GM19239 (cell line): Measurements from ENCODE around the gene IER5.

Experiments
- DNase-seq: peaks from one replicate; pipeline ENCODE4 v3.0.0; 2011; ENCODE audit warnings: low spot score; ENCODE audit not compliant: insufficient read length
- FAIRE-seq: peaks from 2 replicates; lab custom pipeline; 2011; peaks lifted over from hg19 to GRCh38; lab: Jason Lieb, UNC

IER5 gene

DNA sequence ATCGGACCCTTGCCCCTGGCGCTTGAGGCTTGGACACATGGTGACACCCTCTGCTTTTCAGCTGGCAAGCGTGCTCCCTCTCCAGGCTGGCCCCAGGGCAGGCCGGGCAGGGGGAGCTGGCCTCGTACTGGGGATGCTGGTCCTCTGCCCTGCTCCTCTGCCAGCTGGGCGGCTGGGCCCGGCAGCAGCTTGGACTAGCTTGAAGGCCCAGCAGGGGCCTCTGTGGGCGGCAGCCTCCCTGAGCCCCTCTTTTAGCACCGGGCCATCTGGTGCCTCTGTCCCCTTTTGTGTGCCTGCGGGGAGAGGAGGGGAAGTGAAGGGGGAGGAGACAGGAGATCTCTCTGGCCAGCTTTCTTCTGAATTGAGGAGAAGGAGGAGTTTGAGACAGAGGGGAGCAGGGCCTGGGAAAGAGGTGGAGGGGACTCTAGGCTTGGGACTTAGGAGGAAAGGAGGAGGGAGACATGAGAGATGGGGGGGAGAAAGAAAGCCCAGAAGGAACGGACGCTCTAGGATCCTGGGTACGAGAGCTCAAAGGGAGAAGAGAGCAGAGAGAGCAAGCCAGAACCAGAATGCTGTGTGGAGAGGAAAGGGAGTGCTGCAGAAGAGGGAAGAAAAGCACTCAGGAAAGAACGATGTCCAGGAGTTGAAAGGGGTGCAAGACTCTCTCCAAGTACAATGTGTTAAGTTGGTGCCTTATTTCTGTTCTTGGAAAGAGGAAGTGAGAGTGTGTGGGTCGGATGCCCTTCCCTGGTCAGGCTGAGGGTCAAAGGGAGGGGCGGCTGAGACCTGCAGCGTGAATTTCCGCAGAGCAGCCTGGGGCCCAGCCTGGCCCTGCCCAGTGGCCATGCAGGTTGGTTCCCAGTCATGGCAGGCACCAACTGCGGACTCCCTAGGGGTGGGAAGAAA is 40.3 kb downstream of the IER5 start:
- DNase-seq, result no peak
- FAIRE-seq, result peak; percentile 88

DNA sequence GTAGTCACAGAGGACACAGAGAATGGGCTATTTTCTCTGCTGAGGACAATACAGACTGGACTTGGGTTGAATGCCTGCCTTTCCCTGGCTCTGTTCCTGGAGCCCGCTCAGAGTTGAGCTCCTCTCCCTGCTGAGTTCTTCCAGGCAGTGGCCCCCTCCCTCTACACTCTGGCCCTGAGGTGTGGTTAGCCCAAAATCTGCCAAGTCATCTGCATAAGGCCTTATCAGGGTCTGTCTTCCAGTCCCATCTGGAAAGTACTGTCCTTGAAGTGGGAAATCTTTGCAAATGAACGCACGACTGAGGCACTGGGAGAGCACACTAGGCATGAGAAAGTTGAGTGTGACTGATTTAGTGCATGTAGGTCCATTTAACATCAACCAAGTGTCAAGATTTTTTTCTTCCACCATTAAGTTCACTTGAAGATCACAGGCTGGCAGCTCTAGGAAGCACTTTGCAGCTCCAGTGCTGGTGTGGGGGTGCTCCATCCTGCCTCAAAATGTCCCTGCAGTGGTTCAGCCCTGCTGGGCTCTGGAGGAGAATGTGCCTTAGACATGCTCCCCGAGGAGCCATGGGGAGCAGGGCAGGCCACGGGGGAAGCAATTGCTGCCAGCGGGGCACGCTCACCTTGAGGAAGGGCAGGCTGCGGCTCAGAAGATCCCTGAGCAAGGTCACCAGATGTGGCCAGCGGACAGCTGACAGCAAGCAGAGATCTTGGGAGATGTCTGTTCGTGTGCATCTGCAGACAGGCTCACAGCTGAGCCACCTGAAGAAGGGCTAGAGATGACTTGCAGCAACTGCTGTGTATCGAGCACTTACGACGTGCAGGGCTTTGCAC is 41.5 kb downstream of the IER5 start:
- DNase-seq (no peak), FAIRE-seq (peak; percentile 47)

DNA sequence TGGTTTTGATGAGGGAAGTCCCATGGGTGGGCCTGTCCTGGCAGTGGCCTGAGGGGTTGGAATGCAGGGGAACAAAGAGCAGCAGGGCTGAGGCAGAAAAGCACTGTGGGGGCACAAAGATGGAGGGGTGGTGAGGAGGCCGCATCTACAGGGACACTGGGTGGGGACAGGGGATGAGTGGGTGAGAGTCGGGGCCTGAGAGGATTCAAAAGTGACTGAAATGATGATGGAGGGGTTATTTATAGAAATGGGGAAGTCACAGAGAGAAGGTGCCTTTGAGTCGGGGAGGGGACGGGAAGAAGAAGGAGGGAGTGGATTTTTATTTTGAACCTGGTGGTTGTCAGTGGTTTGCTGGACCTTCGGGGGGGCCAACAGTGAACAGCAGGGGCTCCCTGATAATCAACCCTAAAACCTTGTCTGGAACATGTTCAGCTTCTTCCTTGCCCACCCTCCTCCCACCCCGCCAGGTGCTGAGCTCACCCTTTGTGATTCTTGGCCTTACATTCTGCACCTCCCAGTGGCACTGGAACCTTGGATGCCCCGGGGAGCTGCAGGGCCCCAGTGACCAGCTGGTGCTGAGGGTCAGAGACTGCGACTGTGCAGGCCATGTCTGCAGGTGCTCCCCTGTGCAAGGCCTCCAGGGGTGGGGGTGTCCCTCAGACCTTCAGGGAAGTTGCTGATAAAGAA is 42.9 kb downstream of the IER5 start:
- FAIRE-seq (peak; percentile 70), DNase-seq (no peak)

DNA sequence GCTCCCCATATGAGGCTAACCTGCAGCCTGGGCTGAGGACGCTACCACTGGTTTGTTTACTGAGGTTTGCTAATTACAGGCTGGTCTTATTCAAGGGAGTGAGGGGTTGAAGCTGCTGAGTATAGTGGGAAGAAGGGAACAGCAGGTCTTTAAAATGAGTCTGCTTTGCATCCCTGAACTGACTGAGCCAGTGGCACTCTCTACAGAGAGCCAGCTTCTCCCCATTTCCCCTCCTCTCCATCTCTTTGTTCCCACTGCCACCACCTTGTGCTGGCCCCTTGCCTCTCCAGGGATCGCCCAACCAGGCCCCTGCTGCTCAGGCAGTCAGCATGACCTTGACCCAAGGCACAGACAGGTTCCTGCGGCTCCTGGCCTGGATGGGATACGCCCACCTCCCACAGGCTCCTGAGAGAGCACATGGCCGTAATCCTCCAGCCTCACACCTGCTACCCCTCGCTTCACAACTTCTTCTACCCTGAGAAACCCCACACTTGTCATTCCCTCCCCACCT is 45.0 kb downstream of the IER5 start:
- FAIRE-seq, result no peak

DNA sequence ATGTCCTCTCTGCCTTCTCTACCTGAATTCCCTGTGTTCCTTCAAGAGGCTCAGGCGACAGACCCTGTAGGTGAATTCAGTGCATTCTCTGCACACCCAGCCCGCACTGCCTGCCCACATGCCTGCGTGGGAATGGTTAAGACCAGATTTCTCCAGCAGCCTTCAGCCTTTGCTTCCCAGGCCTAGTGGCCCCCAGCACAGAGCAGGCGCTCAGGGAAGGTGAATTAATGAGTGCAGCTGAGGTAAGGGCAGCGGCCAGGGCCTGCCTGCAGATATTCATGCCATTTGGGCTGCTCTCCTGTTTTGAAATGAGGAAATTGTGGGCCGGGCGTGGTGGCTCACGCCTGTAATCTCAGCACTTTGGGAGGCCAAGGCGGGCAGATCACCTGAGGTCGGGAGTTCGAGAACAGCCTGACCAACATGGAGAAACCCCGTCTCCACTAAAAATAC is 45.5 kb downstream of the IER5 start:
- FAIRE-seq (no peak), DNase-seq (no peak)

More for the DNA sequence above, 45.0 kb downstream of the IER5 start:
- DNase-seq, result no peak

GRCh38 chr1:181134543-181135436 is 46.3 kb downstream of the IER5 start:
- FAIRE-seq (peak; percentile 64), DNase-seq (no peak)

DNA sequence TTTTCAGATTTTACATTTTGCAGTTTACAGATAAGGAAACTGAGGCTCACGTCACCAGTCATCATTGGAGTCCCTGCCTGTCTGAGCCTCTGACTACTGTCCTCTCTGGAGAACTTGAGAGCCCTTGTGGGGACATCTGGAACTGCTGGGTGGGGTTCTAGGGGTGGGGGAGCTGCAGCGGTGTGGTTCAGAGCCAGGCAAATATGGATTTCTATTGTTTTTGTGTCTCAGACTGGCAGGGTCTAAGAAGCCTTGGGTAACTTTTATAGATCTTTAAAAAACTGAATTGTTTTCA is 46.9 kb downstream of the IER5 start:
- DNase-seq (no peak), FAIRE-seq (peak; percentile 71)

DNA sequence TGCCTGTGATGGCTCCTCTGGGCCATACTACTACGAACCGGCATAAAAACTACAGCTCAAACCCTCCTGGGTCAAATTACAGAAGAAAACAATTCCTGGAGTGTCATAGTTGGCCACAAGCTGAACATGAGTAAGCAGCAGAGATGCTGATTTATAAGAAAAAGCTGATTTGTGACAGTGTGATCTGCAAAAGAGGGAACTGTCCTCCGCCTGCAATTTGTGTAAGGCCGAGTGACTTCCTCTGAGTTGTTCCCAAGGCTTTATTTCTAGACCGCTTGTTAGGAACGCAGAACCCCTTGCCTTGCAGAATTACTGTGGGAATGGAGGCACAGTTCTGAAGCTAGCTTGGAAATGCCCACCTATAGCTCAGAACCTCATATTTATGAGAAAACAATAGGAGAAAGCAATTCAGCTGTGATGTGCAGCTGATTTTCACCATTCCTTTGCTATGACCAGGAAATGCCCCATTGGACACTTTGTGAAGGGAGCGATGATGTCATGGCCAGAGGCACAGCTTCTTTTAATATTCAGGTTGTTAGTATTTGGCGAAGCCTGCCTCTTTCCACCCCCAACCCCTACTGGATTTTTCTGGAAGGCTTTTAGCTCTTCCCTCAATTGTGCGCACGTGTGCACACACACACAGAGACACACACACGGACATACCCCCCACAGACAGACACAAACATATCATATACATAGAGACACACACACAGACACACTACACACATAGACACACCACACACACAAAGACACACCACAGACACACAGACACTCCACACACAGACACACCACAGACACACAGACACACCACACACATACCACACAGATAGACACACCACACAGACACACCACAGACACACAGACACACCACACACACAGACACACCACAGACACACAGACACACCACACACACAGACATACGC is 47.6 kb downstream of the IER5 start:
- FAIRE-seq (no peak), DNase-seq (no peak)

DNA sequence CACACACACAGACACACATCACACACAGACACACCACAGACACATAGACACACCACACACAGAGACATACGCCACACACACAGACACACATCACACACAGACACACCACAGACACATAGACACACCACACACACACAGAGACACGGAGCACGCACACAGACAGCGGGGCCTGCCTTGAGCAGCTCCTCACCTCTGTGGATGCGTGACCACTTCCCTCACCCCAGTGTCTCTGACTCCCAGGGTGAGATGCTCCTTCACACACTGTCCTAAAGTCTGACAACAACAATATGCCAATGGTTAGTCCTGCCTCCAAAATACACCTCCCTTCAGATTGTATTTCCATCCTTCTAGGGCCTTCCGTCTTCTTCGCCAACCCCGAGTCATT is 48.2 kb downstream of the IER5 start:
- DNase-seq (no peak), FAIRE-seq (peak; percentile 77)

GRCh38 chr1:181137217-181137743 is 48.8 kb downstream of the IER5 start:
- FAIRE-seq, result no peak

GRCh38 chr1:181139631-181140061 is 51.1 kb downstream of the IER5 start:
- no peak for FAIRE-seq
- DNase-seq, result no peak

More at GRCh38 chr1:181137217-181137743, 48.8 kb downstream of the IER5 start:
- DNase-seq, result no peak

DNA sequence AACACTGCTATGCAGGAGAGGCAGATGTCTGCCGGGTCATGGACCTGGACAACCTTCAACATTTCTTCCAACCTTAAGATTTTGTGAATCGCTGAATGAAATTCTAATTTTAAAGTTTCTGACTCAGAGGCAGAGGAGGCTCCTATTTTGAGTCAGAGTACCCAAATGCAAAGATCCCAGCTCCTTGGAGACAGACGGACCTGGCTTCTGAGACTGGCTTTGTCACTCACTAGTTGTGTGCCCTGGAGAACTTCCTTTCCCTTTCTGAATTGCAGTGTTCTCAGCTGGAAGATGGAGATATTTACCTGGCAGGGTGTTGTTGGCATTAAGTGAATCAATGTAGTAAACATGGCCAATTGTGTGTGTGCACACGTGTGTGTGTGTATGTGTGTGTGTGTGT is 51.9 kb downstream of the IER5 start:
- FAIRE-seq (no peak), DNase-seq (no peak)

GRCh38 chr1:181140891-181141290 is 52.4 kb downstream of the IER5 start:
- DNase-seq (no peak), FAIRE-seq (no peak)

DNA sequence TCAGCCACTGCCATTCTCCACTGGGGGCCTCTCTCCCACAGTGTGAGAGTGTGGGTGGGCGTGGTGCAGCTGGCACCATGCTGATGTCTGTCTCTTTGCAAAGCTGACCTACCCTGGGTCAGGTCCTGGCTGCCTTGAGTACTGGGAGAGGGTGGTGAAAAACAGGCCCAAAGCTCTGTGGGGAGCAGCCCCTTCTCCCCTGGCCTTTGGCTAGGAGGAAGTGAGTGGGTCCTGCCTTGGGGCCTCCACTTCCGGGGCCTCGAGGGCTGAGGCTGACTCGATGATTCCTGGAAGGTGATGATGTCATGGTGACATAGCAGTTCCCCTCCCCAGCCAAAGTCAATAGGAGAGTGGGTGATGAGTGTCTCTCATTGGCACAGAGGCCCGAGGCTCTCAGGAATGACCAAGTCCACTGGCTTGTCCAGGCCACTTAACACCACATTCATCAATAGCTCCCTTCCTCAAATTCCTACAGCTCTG is 53.0 kb downstream of the IER5 start:
- no peak for FAIRE-seq
- no peak for DNase-seq
